ENCODE measurements around the gene C6. TPM values are rescaled to one million over a fixed set of nuclear protein-coding genes. Genes with fewer than 3 reads are reported as not detected.

Gene C6
- total and polyA plus RNA-seq, 9 of the 15 experiments (the other 6 are each of a cell fraction or from before 2014, with no cell fraction given): 0.09 TPM; not detected in 8

DNA sequence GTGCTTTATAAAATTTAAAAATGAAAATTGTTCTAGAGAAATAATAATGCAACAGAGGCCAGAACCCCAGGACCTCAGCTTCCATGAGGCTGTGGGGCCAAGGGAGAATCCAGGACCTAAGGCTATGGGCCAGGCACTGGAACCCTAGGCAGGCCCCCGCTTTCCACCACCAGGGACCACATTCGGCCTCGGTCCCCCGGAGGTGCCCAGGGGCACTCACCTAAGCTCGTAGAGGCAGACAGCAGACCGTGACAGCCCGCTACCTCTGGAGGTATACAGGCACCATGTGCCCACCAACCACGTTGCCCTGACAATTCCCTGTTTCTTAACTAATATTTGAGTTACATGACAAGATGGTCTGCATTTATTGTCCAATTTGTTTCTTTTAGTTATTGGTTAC, 92.7 kb downstream of the C6 start (continued):
- TF ChIP-seq TSHZ1 (CRISPR knock-in tag; IDR thresholded peaks at IDR 0.05) (no peak), TAL1 (IDR thresholded peaks at IDR 0.05) (no peak)

DNA sequence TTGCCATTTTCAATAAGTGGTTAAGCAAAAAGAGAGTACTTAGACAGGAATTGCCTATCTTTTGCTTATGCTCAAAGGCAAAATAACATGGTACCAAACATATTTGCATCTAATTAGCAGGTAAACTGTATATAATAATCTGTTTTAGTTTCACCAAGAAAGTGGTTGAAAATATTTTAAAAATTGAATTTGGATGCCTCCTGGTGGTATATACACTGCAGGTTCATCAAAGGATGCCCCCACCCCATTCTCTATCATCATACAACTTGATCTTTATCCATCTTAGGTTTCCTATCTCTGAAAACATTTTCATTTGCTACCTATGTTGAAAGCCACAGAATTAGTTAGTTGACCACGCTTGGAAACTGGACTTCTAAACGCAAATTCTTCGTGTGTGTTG, 95.2 kb downstream of the C6 start:
- in situ Hi-C loops (cut with MboI): no loop called here
- Histone ChIP-seq H2AFZ (ENCODE audit: low read depth, low read length) (no peak overlapping the region), H3K4me1 (replicated peaks in 1 of 2; ENCODE audit: control insufficient read depth in 2 of 2, insufficient read depth in 2 of 2, low read length in 2 of 2) (no peaks in the 10 kb centered on the region), H3K4me2 (ENCODE audit: insufficient read depth, low read length) (no peak overlapping the region), H3K36me3 (ENCODE audit: control insufficient read depth, insufficient read depth, low read length) (no peaks in the 10 kb centered on the region), H3K27me3 (ENCODE audit: control insufficient read depth in 2 of 2, insufficient read depth in 2 of 2, low read length in 2 of 2) (no peaks in the 10 kb centered on the region), H3K27ac (ENCODE audit: extremely low read depth, low read depth, low read length) (no peak overlapping the region), H3K79me2 (ENCODE audit: control insufficient read depth, insufficient read depth, low read length) (no peaks in the 10 kb centered on the region), H4K20me1 (replicated peaks; ENCODE audit: control insufficient read depth, insufficient read depth, low read length) (no peaks in the 10 kb centered on the region), H3K9me1 (ENCODE audit: control insufficient read depth, insufficient read depth, low read length) (no peaks in the 10 kb centered on the region), H3K4me3 (no peak overlapping the region), H3K9me3 (replicated peaks; ENCODE audit: control insufficient read depth, insufficient read depth, low read depth, low read length) (no peaks in the 10 kb centered on the region), H3K9ac (ENCODE audit: insufficient read depth in 1 of 2, low read depth in 2 of 2, low read length in 2 of 2) (no peak overlapping the region)
- CTCF ChIA-PET (ENCODE audit: low intra/inter-chr PET ratio): no interaction called here
- ATAC-seq (no peak), DNase-seq (ENCODE audit: extremely low read depth in 1 of 4, low spot score in 3 of 4) (no peak), FAIRE-seq (no peak)
- WGBS (ENCODE audit: insufficient coverage, low coverage, missing lambda C conversion rate): 0% methylated on average over 3 of the region's 3 CpGs
- intact Hi-C loops (cut with micrococcal nuclease): no loop called here
- POLR2A ChIA-PET: no interaction called here
- BruUV-seq (replicated peaks): no TSS peak
- TF ChIP-seq, protein P1, sequence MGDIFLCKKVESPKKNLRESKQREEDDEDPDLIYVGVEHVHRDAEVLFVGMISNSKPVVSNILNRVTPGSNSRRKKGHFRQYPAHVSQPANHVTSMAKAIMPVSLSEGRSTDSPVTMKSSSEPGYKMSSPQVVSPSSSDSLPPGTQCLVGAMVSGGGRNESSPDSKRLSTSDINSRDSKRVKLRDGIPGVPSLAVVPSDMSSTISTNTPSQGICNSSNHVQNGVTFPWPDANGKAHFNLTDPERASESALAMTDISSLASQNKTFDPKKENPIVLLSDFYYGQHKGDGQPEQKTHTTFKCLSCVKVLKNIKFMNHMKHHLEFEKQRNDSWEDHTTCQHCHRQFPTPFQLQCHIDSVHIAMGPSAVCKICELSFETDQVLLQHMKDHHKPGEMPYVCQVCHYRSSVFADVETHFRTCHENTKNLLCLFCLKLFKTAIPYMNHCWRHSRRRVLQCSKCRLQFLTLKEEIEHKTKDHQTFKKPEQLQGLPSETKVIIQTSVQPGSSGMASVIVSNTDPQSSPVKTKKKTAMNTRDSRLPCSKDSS (IDR thresholded peaks at IDR 0.05; ENCODE audit: low read depth, partially characterized antibody): no peak
- TF ChIP-seq TEAD4 (IDR thresholded peaks at IDR 0.05; ENCODE audit: low read length) (no peak), TEAD4 (CRISPR knock-in tag; IDR thresholded peaks at IDR 0.05; ENCODE audit: borderline replicate concordance) (no peak), OTX1 (CRISPR knock-in tag; IDR thresholded peaks at IDR 0.05) (no peak), EHMT2 (IDR thresholded peaks at IDR 0.05) (no peak), CHD2 (IDR thresholded peaks at IDR 0.05; ENCODE audit: low read depth, low read length) (no peak), XRCC5 (IDR thresholded peaks at IDR 0.05; ENCODE audit: low read depth, low read length) (no peak), CREBBP (IDR thresholded peaks at IDR 0.05; ENCODE audit: low read depth, low read length) (no peak), NFXL1 (CRISPR knock-in tag; IDR thresholded peaks at IDR 0.05) (no peak)
- TF ChIP-seq, protein P2, sequence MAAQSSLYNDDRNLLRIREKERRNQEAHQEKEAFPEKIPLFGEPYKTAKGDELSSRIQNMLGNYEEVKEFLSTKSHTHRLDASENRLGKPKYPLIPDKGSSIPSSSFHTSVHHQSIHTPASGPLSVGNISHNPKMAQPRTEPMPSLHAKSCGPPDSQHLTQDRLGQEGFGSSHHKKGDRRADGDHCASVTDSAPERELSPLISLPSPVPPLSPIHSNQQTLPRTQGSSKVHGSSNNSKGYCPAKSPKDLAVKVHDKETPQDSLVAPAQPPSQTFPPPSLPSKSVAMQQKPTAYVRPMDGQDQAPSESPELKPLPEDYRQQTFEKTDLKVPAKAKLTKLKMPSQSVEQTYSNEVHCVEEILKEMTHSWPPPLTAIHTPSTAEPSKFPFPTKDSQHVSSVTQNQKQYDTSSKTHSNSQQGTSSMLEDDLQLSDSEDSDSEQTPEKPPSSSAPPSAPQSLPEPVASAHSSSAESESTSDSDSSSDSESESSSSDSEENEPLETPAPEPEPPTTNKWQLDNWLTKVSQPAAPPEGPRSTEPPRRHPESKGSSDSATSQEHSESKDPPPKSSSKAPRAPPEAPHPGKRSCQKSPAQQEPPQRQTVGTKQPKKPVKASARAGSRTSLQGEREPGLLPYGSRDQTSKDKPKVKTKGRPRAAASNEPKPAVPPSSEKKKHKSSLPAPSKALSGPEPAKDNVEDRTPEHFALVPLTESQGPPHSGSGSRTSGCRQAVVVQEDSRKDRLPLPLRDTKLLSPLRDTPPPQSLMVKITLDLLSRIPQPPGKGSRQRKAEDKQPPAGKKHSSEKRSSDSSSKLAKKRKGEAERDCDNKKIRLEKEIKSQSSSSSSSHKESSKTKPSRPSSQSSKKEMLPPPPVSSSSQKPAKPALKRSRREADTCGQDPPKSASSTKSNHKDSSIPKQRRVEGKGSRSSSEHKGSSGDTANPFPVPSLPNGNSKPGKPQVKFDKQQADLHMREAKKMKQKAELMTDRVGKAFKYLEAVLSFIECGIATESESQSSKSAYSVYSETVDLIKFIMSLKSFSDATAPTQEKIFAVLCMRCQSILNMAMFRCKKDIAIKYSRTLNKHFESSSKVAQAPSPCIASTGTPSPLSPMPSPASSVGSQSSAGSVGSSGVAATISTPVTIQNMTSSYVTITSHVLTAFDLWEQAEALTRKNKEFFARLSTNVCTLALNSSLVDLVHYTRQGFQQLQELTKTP (IDR thresholded peaks at IDR 0.05; ENCODE audit: low read depth in 1 of 2, partially characterized antibody in 2 of 2): no peak
